GM18519 (cell line): ENCODE results near the gene FXYD7.
"Not testable (repeated sequence)": the region's sequence is repeated elsewhere in the genome, so short reads cannot be mapped to it uniquely, and the experiment has no call there.

Experiments used
- ATAC-seq: cut with Tn5 transposase; IDR thresholded peaks from one replicate; pipeline ENCODE4 v1.9.1; 2021; ENCODE audit warnings: mild to moderate bottlenecking, moderate library complexity; ENCODE audit not compliant: unreplicated experiment, low FRiP score

Gene FXYD7

GRCh38 chr19:35143231-35143715 lies at the start of gene FXYD7:
FXYD7 (plus strand) TSS chr19:35143255; CDS start chr19:35143334, 79 bp downstream.
- no peak for ATAC-seq

- no peak for ATAC-seq
These were observed 49.6 kb upstream of the FXYD7 start for GRCh38 chr19:35093430-35093829.

- no peak for ATAC-seq
These were observed 49.0 kb upstream of the FXYD7 start for GRCh38 chr19:35093941-35094647.

GRCh38 chr19:35094656-35095055 lies 48.4 kb upstream of the FXYD7 start:
- ATAC-seq: no peak

GRCh38 chr19:35095667-35096368 lies 47.2 kb upstream of the FXYD7 start:
- no peak for ATAC-seq

- no peak for ATAC-seq
These were observed 44.5 kb upstream of the FXYD7 start for GRCh38 chr19:35098413-35099049.

GRCh38 chr19:35099155-35099896 lies 43.7 kb upstream of the FXYD7 start:
- no peak for ATAC-seq

- no peak for ATAC-seq
These were observed 43.2 kb upstream of the FXYD7 start for GRCh38 chr19:35099897-35100275.

GRCh38 chr19:35100588-35101533 lies 42.2 kb upstream of the FXYD7 start:
- no peak for ATAC-seq

- not testable (repeated sequence) for ATAC-seq
These were observed 41.1 kb upstream of the FXYD7 start for GRCh38 chr19:35101949-35102348.

GRCh38 chr19:35103614-35104013 lies 39.4 kb upstream of the FXYD7 start:
- not testable (repeated sequence) for ATAC-seq

- ATAC-seq: no peak
These were observed 38.7 kb upstream of the FXYD7 start for GRCh38 chr19:35104361-35104760.

- no peak for ATAC-seq
These were observed 38.0 kb upstream of the FXYD7 start for GRCh38 chr19:35105047-35105410.

GRCh38 chr19:35105411-35106290 lies 37.4 kb upstream of the FXYD7 start:
- ATAC-seq: no peak

GRCh38 chr19:35106291-35106583 lies 36.8 kb upstream of the FXYD7 start:
- no peak for ATAC-seq

GRCh38 chr19:35106898-35107541 lies 36.0 kb upstream of the FXYD7 start:
- ATAC-seq: no peak

- ATAC-seq: no peak
These were observed 35.5 kb upstream of the FXYD7 start for GRCh38 chr19:35107545-35107944.

GRCh38 chr19:35108730-35109129 lies 34.3 kb upstream of the FXYD7 start:
- no peak for ATAC-seq
